IPS-11a (cell line): ENCODE measurements around the gene MMP13.
"Not testable (repeated sequence)": the region's sequence is repeated elsewhere in the genome, so short reads cannot be mapped to it uniquely, and the experiment has no call there.

Experiments used
- H3K4me3 ChIP-seq: one replicate; pipeline ENCODE4 v1.5.1; 2013; ENCODE audit warnings: low read depth, low read length, control low read depth

Gene MMP13

DNA sequence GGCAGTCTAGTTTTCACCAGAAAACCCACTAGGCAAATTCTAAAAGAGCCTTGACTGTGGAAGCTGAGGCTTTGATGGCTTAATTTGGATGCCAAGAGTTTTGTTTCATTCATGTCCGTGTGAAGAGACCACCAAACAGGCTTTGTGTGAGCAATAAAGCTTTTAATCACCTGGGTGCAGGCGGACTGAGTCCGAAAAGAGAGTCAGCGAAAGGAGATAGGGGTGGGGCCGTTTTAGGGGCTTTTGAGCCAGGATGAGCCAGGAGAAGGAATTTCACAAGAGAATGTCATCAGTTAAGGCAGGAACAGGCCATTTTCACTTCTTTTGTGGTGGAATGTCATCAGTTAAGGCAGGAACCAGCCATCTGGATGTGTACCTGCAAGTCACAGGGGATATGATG lies 51.6 kb downstream of the MMP13 start:
- H3K4me3 ChIP-seq: not testable (repeated sequence)

DNA sequence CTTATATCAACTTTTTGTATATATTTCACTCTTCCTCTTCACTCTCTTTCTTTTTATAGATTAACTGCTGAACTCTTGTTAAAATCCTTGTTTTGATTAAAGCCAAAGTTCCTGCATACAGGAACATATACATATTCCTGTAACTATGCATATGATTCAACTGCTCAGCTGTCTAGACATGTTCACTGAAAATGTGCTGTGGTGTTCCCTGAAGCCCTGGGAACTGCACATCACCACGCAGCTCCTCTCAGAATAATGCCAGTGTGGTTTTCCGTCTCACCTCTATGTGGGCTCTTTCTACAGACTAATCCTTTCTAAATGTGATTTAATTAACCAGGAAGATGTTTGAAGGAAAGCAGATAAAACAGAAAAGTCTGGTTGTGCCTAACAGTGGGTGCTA lies 55.2 kb downstream of the MMP13 start:
- no peak overlapping the region for H3K4me3 ChIP-seq
